T47D (cell line): ENCODE results near the gene TNP2.
"Not testable (repeated sequence)": the region's sequence is repeated elsewhere in the genome, so short reads cannot be mapped to it uniquely, and the experiment has no call there.

Experiments used
- DNase-seq, 2 experiments: peaks; one replicate each; pipeline versions ENCODE4 v3.0.0 to v3.0.0-alpha.2; 2011 to 2012; ENCODE audit warnings: low read depth in 1 of 2, low spot score in 1 of 2
- JUND ChIP-seq: IDR thresholded peaks from 2 replicates; pipeline ENCODE4 v1.6.1; 2012; ENCODE audit warnings: low read depth
- in situ Hi-C: cut with HindIII; loops from 2 replicates; pipeline ENCODE4 v1.10.0; 2016; ENCODE audit warnings: low sequenced_read_pairs, low pct_unique_long_range_greater_than_20kb

Gene TNP2

DNA sequence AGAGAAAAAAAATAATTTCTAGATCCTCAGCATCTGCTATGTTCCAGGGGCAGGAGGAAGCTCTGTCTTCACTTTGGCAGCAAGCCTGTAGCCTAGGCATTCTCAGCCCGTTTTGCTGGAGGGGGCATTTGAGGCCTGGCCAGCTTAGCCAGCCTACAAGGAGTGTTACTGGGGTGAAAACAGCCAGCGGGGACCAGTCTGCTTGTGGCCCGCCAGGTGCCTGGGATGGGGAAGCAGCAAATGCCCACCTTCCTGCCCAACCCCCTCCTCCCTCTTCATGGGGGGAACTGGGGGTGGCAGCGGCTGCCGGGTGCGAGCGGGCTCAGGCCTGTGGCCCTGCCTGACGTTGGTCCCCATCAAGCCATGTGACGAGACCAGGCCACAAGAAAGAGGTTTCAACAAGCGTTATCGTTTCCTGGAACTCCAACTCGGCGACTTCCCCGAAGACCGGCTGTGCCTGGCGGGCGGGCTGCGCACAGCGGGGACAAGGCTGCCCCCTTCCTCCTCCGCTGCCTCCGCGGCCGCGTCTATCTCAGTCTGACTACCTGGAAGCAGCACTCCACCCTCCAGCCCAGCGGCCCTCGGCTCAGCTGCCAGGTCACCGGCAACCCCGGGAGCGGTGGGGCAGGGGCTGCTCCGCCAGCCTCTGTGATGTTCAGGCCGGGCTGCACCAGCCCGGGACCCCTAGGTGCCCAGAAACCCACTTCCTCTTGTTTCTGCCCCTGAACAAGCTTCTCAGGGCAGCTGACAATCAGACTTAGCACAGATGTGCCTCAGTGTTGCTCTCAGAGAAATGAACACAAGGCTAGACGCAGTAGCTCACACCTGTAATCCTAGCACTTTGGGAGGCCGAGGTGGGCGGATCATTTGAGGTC, 36.0 kb downstream of the TNP2 start:
- in situ Hi-C loops: no loop called here
- no peak for TF ChIP-seq JUND
- DNase-seq: no peak

DNA sequence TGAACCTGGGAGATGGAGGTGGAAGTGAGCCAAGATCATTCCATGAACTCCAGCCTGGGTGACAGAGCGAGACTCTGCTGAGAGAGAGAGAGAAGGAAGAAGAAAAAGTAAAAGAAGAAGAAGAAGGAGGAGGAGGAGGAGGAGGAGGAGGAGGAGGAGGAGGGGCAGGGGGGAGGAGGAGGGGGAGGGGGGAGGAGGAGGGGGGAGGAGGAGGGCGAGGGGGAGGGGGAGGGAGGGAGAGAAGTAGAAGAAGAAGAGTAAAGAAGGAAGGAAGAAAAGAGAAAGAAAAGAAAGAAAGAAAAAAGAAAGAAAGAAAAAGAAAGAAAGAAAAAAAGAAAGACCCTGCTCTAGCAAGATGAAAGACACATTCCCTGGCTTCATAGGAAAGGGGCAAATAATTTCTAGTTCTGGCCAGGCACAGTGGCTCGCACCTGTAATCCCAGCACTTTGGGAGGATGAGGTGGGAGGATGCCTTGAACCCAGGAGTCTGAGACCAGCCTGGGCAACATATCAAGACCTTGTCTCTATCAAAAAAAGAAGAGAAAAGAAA, 36.7 kb downstream of the TNP2 start:
- no peak for TF ChIP-seq JUND
- no peak for DNase-seq
- in situ Hi-C loops: no loop called here

DNA sequence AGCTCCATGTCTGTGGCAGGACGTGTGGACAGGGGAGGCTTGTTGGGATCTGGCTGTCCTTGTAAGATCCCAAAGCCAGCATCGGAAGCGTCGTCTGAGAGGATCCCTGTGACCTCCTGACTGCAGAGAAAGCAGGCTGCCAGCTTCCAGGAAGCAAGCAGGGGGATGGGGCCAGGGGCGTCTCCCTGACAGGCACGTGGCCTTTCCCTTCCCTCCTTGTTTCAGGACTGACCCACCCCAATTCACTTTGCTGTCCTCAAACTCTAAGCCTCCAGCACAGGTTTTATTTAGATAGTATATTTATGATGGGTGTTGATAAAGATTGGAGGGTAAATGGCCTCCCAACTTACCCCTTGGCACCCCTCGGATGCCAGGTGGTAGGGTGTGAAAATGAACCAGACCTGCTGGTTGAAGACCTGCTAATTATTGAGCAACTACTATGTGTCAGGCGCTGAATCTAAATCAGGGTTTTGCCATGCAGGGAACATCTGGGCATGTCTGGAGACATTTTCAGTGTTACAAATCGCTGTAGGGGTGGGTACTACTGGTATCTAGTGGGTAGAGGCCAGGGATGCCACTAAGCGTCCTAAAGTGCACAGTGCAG, 37.7 kb downstream of the TNP2 start:
- no peak for DNase-seq
- in situ Hi-C loops: no loop called here
- no peak for TF ChIP-seq JUND

DNA sequence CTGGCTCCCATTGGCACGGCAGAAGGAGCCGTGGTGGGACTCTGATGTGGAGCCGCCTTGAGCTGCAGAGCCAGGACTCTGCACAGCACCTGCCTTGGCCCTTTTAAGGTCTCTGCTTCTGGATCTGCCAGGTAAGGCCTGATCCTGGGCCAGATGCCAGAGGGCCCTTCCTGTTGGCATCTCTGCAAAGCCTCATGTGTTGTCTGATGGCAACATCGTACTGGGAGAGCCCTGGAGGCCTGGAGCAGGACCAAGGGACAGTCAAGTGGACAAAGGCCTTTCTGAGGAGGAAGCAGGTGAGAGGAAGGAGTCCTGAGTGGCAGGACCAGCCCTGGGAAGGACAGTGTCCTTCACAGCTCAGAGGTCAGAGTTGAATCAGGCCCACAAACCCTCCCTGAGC, 39.2 kb downstream of the TNP2 start:
- DNase-seq: peak; percentile 81 to 95

DNA sequence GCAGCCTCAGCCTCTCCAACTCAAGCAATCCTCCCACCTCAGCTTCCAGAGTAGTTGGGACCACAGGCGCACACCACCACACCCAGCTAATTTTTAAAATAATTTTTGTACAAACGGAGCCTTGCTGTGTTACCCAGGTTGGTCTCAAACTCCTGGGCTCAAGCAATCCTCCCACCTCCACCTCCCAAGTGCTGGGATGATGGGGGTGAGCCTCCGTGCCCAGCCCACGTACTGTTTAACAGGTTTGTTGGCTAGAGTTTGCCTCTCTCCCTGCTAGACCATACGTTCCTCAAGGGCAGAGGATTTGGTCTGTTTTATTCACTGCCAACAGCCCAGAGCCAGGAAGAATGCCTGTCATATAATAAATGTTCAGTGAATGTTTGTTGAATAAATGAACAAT, 39.7 kb downstream of the TNP2 start:
- DNase-seq: peak in 1 of 2 experiments; percentile 61
- in situ Hi-C loops: no loop called here
- no peak for TF ChIP-seq JUND

More for the DNA sequence above, 39.2 kb downstream of the TNP2 start:
- no peak for TF ChIP-seq JUND
- in situ Hi-C loops: no loop called here

DNA sequence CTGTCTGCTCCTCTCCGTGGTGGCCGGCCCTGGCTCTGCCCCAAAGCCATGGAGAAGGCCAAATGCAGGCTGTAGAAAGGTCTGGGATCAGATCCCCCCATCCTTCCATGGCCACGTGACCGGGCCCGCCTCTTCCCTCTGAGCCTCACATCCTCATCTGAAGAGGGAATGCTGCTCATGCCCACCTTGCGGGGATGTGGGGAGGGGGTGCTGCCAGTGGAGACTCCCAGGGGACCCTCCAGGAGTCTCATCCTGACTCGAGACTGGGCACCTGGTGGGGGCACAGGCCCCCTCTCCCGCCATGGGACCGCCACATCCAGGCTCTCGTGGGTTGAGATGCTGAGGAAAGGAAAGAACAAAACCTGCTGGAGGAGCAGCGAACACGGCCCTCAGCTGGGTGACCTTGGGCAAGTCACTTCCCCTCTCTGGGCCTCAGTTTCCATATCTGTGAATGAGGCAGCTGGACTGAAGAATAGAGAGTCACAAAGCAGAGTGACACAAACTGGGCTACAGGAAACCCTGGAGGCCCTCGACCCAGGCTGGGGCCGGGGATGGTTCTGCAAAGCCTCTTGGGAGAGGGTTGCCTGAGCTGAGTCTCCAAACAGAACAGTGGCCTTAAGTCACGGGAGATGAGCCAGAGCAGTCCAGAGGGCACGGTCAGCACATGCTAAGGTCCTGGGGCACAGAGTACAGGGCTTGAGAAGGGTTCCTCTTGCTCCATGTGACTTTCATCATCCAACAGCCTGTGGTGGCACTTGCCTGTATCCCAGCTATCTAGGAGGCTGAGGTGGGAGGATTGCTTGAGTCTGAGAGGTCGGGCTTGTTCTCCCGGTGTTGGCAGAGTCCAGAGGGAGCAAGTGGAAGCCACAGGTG, 43.2 kb downstream of the TNP2 start:
- TF ChIP-seq JUND: no peak
- in situ Hi-C loops: no loop called here
- no peak for DNase-seq

DNA sequence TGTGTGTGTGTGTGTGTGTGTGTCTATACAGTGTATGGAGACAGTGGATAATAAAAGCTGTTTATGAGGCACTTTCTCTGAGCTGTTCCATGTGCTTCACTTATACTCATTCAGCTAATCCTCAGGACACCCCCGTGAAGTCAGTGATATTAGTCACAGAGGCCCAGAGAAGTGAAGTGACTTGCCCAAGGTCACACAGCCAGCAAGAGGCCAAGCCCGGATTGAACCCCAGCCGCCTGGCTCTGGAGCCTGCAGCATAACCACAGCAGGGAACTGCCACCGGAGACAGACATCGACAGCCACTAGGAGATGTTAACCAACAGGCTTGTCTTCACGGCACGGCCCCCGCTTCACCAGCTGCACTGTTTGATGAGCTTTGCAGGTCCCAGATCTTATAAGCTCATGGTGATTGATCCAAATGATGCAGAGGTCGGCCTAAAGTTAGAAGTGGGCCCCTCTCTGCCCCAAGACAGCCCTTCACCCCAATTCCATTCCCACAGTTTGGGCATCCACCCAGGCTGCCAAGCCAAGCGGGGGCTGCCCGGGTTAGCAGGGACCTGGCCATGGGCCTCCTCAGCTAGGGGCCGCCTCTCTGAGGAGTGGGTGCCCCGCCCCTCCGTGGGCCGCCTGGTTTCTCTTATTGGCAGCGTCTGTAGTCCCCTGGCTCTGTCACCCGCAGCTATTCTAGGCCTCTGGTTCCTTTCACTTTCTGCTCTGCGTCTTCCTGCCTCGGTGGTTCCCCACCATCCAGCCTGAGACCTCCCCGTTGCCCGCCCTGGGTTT, 44.0 kb downstream of the TNP2 start:
- DNase-seq: no peak
- TF ChIP-seq JUND: no peak
- in situ Hi-C loops: no loop called here

DNA sequence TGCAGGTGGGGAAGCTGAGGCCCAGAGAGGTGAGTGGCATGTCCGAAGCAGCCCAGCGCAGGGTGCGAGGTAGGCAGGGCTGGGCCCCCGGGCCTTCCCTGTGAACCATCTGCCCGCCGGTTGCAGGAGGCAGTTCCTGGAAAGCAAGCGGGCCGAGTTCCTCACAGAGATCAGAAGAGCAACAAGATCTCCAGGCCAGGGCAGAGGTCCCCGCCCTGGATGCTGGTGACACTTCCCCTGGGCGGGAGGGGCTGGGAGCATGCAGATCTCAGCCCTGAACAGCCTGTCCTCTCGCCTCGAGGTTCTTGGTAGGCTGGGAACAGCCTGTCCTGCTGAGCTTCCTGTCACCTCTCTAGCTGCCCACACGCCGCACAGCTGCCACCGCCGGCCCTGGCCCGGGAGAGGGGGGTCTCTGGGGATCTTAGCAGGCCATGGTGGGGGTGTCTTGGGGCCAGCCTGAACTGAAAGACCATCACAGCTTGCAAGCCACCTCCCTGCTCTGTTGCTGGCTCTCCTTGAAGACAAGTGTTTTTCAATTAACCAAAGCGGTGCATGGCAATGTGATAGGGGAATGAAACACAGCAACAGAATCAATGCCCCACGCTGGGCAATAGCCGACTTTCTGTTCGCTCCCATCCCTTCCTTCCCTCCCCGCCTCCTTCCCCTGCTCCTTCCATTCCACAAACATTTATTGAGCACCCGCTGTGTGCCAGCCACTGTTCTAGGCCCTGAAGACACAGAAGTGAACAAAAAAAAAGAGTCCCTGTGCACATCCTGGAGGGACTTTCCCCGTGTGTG, 44.8 kb downstream of the TNP2 start:
- no peak for DNase-seq
- TF ChIP-seq JUND: no peak
- in situ Hi-C loops: no loop called here

DNA sequence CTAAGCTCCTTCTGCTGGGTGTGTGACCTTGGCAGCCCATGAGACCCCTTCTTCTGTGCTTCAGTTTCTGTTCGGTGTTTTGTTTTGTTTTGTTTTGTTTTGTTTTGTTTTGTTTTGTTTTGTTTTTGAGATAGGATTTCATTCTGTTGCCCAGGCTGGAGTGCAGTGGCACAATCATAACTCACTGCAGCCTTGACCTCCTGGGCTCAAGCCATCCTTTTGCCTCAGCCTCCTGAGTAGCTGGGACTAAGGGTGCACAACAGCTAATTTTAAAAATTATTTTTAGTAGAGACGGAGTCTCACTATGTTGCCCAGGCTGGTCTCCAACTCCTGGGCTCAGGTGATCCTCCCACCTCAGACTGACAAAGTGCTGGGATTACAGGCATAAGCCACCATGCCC, 48.6 kb downstream of the TNP2 start:
- DNase-seq, in situ Hi-C loops: not testable (repeated sequence)

DNA sequence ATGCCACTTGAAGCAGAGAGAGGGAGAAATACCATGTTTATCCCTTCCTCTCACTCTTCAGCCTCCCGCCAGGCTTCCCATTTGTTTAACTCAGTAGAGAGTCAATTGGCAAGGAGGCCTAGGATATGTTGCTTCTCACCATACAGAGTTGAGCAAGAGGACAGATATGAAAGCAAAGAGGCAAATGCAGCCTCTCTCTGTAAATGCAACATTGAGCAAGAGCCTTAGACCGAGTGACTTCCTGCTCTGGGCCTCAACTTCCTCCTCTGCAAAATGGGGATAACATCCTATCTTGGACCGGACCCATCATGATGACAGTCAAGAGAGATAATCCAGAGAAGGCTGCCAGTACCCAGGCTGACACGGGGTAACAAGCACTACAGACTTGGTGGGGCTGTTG, 49.9 kb downstream of the TNP2 start:
- in situ Hi-C loops: no loop called here
- DNase-seq: no peak
- TF ChIP-seq JUND: no peak

DNA sequence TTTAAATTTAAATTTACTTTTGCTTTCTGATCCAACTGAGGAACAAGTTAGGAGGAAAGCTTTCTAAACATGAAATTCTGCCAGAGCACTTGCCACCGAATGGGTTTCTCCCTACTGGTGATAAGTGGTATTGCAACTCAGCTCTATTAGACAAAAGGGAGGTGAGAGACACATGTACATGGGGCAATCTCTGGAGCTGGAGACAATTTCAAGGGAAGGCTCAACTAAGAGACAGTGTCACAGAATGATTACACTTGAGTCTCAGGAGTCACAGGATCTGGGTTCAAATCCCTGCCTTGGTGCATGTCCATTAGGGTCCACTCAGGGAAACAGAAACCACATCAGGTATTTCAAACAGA, 50.5 kb downstream of the TNP2 start:
- TF ChIP-seq JUND: no peak
- no peak for DNase-seq
- in situ Hi-C loops: no loop called here
